Retinal pigment epithelial cell (primary cell): ENCODE measurements around the gene MGLL.

Source experiments
- DNase-seq: peaks from one replicate; pipeline ENCODE4 v3.0.0-alpha.2; 2010; ENCODE audit warnings: low read depth
- H3K4me3 ChIP-seq: 2 replicates; pipeline ENCODE4 v1.5.1; 2011; ENCODE audit warnings: mild to moderate bottlenecking, low read length, control low read depth, moderate library complexity
- TF ChIP-seq, protein P1 (sequence below): conservative IDR thresholded peaks from 2 replicates; pipeline ENCODE4 v1.5.1; 2011; ENCODE audit warnings: low read depth, low read length, control low read depth, inconsistent platforms

Gene MGLL

GRCh38 chr3:127650236-127650635 is 172.1 kb downstream of the MGLL start:
- no peak for DNase-seq
- H3K4me3 ChIP-seq = no peak overlapping the region
- TF ChIP-seq, protein P1, sequence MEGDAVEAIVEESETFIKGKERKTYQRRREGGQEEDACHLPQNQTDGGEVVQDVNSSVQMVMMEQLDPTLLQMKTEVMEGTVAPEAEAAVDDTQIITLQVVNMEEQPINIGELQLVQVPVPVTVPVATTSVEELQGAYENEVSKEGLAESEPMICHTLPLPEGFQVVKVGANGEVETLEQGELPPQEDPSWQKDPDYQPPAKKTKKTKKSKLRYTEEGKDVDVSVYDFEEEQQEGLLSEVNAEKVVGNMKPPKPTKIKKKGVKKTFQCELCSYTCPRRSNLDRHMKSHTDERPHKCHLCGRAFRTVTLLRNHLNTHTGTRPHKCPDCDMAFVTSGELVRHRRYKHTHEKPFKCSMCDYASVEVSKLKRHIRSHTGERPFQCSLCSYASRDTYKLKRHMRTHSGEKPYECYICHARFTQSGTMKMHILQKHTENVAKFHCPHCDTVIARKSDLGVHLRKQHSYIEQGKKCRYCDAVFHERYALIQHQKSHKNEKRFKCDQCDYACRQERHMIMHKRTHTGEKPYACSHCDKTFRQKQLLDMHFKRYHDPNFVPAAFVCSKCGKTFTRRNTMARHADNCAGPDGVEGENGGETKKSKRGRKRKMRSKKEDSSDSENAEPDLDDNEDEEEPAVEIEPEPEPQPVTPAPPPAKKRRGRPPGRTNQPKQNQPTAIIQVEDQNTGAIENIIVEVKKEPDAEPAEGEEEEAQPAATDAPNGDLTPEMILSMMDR = no peak

GRCh38 chr3:127647845-127648204 is 174.5 kb downstream of the MGLL start:
- TF ChIP-seq, protein P1 = no peak
- no peak for DNase-seq
- no peak overlapping the region for H3K4me3 ChIP-seq

DNA sequence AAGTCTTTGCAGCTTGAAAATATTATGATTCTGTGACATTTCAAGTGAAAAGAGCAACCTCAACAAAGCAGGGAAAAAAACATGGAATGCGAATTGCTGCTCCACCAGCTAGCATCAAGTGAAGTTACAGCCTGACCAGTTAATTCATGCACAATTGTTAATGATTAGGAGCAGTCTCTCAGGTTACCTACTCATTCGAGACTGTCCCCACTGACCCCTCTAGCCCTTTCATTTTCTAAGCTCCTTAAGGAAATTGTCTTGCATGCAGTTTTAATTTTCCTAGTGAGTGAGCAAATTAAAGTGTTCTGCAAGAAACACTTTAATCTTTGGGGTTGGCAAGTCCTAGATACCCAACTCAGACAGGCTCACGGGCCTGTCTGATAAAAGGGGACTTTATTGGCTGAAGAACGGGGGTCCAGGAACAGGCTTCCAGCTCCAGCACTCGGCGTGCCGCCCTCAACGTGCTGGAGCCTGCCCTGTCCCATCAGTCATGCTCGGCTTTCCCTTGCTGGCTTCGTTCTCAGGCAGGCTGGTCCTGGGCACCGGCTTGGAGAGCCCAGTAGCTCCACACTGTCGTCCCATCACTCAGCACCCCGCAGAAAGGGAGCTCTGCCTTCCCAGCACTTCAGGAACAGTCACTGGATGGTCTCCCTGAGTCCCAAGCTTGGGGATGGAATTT is 175.0 kb downstream of the MGLL start:
- DNase-seq = no peak
- TF ChIP-seq, protein P1 = no peak
- no peak overlapping the region for H3K4me3 ChIP-seq

- DNase-seq = no peak
- TF ChIP-seq, protein P1 = no peak
- no peak overlapping the region for H3K4me3 ChIP-seq
Measured at GRCh38 chr3:127646501-127647046, 175.7 kb downstream of the MGLL start.

- H3K4me3 ChIP-seq = no peak overlapping the region
- TF ChIP-seq, protein P1 = no peak
- DNase-seq = no peak
Measured at GRCh38 chr3:127645371-127646015, 176.8 kb downstream of the MGLL start.

DNA sequence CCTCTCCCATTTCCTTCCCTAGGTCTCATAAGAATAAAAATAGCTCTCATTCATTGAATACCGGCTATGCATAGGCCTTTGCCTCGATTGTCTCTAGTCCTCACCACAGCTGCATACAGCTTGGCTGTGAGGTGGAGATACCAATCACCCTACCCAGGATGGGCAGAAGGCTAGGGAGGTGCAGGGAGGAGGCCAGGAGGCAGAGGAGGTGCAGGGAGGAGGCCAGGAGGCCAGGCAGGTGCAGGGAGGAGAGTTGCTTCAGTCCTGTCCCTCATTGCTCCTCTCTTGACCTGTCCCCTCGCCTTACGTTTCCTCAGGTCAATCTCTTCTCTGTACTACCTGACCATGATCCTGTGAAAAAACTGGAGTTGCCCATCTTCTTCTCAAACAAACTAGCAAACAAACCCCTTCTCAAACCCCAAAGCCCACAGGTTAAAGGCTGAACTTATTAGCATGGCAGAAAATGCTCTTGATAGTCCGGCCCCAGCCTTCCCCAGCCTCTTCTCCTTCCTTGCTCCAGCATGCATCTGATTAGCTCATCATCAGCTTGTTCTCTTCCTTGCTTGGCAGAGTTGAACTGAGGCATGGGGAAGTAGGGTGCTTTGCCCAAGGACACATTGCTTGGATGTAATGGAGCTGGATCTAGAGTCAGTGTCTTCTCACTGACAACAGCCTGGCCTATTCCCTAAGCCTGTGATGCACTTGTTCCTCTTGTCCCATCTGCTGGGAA is 177.5 kb downstream of the MGLL start:
- no peak for DNase-seq

More for the DNA sequence above, 177.5 kb downstream of the MGLL start:
- TF ChIP-seq, protein P1 = no peak
- H3K4me3 ChIP-seq = no peak overlapping the region
